H7 (cell line): ENCODE measurements around the gene PTPRJ. TPM values are rescaled to one million over a fixed set of nuclear protein-coding genes. Genes with fewer than 3 reads are reported as not detected.

ENCODE experiments used
- total RNA-seq: library from RNA; depleted of rRNA; stranded (reverse); fragments of >200 nt; shearing (Covaris generic); gene quantifications from 2 replicates; pipeline ENCODE4 v1.2.3, GENCODE V29; 2014; rRNA removed

The PTPRJ gene
- total RNA-seq, 1 experiment from 2014 or later, result 10.0 TPM

Other genes with a start within 250 kb of the PTPRJ start
- gene FNBP4, start 213.2 kb upstream of the PTPRJ start, total RNA-seq, result 33.2 and 65.7 TPM in 2 replicates
- gene NUP160, start 132.2 kb upstream of the PTPRJ start, total RNA-seq, result 48.0 and 52.4 TPM in 2 replicates
- gene OR4B1, start 236.3 kb downstream of the PTPRJ start, total RNA-seq, result not detected in 2 replicates